IMR-90 (cell line): ENCODE data around the gene IQCE.
"Not testable (repeated sequence)": the region's sequence is repeated elsewhere in the genome, so short reads cannot be mapped to it uniquely, and the experiment has no call there.

Source experiments
- CEBPB ChIP-seq: IDR thresholded peaks from 2 replicates; pipeline ENCODE4 v1.6.1; 2012; ENCODE audit warnings: low read depth, low read length, improper control_type of control experiment
- CTCF ChIP-seq: conservative IDR thresholded peaks from 2 replicates; pipeline ENCODE4 v1.5.1; 2012; ENCODE audit warnings: mild to moderate bottlenecking, low read depth, low read length, improper control_type of control experiment
- MAFK ChIP-seq: IDR thresholded peaks from 2 replicates; pipeline ENCODE4 v1.6.1; 2012; ENCODE audit warnings: low read depth, low read length, improper control_type of control experiment
- MAZ ChIP-seq: IDR thresholded peaks from 2 replicates; pipeline ENCODE4 v1.6.1; 2012; ENCODE audit warnings: low read depth, mild to moderate bottlenecking, low read length, improper control_type of control experiment, moderate library complexity, borderline replicate concordance
- MXI1 ChIP-seq: IDR thresholded peaks from 2 replicates; pipeline ENCODE4 v1.6.1; 2012; ENCODE audit warnings: low read depth, mild to moderate bottlenecking, low read length, moderate library complexity, borderline replicate concordance
- NFE2L2 ChIP-seq: fragments of 150-350 bp; IDR thresholded peaks from 2 replicates; pipeline ENCODE4 v1.6.1; 2016; ENCODE audit warnings: low read depth, mild to moderate bottlenecking, low read length
- POLR2A ChIP-seq: IDR thresholded peaks from 2 replicates; pipeline ENCODE4 v1.6.1; 2012; ENCODE audit warnings: mild to moderate bottlenecking, low read depth, low read length
- RAD21 ChIP-seq: IDR thresholded peaks from 2 replicates; pipeline ENCODE4 v1.6.1; 2012; ENCODE audit warnings: low read length, improper control_type of control experiment
- RCOR1 ChIP-seq: IDR thresholded peaks from 2 replicates; pipeline ENCODE4 v1.6.1; 2012; ENCODE audit warnings: mild to moderate bottlenecking, low read length, improper control_type of control experiment; ENCODE audit not compliant: insufficient replicate concordance
- RFX5 ChIP-seq: IDR thresholded peaks from 2 replicates; pipeline ENCODE4 v1.8.0; 2012; ENCODE audit warnings: low read depth, mild to moderate bottlenecking, low read length, moderate library complexity
- SMC3 ChIP-seq: fragments of 150-350 bp; IDR thresholded peaks from 2 replicates; pipeline ENCODE4 v1.6.1; 2016; ENCODE audit warnings: low read depth, mild to moderate bottlenecking, antibody characterized with exemption, low read length, moderate library complexity
- TF ChIP-seq, protein P1 (sequence below): fragments of 150-350 bp; IDR thresholded peaks from 2 replicates; pipeline ENCODE4 v1.6.1; 2017; ENCODE audit warnings: mild to moderate bottlenecking, antibody characterized with exemption, low read length, low read depth

GRCh38 chr7:2534214-2534613, 24.6 kb upstream of the IQCE start:
- not testable (repeated sequence) for TF ChIP-seq MXI1, POLR2A, CTCF, RCOR1, MAZ, RAD21, NFE2L2, MAFK, SMC3, RFX5, CEBPB
- TF ChIP-seq, protein P1, sequence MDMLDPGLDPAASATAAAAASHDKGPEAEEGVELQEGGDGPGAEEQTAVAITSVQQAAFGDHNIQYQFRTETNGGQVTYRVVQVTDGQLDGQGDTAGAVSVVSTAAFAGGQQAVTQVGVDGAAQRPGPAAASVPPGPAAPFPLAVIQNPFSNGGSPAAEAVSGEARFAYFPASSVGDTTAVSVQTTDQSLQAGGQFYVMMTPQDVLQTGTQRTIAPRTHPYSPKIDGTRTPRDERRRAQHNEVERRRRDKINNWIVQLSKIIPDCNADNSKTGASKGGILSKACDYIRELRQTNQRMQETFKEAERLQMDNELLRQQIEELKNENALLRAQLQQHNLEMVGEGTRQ: not testable (repeated sequence)
